GM18498 (cell line): ENCODE data around the gene ZMYND8.

Experiments
- ATAC-seq: cut with Tn5 transposase; IDR thresholded peaks from one replicate; pipeline ENCODE4 v1.9.1; 2021; ENCODE audit warnings: mild to moderate bottlenecking, moderate library complexity; ENCODE audit not compliant: unreplicated experiment

The ZMYND8 gene

GRCh38 chr20:47335251-47336128 lies 21.0 kb downstream of the ZMYND8 start:
- no peak for ATAC-seq

DNA sequence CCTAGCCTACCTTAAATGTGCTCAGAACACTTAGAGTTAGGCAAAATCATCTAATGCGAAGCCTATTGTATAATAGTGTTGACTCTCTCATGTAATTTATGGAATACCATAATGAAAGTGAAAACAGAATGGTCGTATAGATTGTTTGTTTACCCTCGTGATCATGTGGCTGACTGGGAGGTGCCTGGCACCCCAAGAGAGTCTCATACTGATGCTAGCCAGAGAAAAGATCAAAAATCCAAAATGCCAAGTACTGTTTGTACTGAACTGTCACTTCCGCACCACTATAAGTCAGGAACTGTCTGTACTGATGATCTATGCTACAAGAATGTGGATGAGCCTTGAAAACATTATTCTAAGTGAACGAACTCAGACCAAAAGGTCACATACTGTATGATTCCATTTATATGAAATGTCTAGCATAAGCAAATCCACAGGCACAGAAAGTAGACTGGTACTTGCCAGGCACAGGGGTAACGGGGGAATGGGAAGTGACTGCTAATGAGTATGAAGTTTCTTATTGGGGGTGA lies 22.4 kb downstream of the ZMYND8 start:
- no peak for ATAC-seq

DNA sequence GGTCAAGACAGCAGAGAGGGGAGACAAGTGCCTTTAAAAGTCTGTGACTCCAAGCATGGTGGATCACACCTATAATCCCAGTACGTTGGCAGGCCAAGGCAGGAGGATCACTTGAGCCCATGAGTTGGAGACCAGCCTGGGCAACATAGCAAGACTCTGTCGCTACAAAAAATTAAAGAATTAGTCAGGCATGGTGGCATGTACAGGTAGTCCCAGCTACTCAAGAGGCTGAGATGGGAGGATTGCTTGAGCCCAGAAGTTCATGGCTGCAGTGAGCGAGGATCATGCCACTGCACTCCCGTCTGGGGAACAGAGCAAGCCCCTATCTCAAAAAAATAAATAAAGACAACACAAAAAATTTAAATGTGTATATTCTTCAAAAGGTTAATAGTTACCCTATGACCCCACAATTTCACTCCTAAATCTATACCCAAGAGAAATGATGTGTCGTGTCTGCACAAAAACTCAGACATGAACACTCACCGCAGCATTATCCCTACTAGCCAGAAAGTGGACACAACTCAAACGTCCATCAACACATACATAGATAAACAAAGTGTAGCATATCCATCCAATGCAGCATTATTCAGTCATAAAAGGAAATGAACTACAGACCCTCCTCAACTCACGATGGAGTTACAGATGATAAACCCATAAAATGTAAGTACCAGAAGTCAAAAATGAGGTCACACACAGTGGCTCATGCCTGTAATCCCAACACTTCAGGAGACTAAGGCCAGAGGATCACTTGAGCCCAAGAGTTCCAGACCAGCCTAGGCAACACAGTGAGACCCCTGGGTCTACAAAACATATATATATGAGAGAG lies 23.9 kb downstream of the ZMYND8 start:
- no peak for ATAC-seq

- ATAC-seq = no peak
Observed at GRCh38 chr20:47330933-47331708, 25.4 kb downstream of the ZMYND8 start.

- no peak for ATAC-seq
Observed at GRCh38 chr20:47330071-47330470, 26.4 kb downstream of the ZMYND8 start.

- no peak for ATAC-seq
Observed at GRCh38 chr20:47328129-47328528, 28.4 kb downstream of the ZMYND8 start.

DNA sequence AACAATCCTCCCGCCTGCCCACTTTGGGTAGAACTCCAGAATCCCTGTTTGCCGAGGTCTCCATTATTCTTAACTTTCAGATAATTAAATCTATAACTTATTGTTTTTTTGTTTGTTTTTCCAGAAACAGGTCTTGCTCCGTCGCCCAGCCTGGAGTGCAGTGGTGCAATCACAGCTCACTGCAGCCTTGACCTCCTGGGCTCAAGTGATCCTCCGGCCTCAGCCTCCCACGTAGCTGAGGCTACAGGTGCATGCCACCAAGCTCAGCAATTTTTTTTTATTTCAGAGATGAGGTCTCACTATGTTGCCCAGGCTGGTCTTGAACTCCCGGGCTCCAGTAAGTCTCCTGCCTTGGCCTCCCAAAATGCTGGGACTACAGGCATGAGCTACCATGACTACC lies 28.8 kb downstream of the ZMYND8 start:
- no peak for ATAC-seq

DNA sequence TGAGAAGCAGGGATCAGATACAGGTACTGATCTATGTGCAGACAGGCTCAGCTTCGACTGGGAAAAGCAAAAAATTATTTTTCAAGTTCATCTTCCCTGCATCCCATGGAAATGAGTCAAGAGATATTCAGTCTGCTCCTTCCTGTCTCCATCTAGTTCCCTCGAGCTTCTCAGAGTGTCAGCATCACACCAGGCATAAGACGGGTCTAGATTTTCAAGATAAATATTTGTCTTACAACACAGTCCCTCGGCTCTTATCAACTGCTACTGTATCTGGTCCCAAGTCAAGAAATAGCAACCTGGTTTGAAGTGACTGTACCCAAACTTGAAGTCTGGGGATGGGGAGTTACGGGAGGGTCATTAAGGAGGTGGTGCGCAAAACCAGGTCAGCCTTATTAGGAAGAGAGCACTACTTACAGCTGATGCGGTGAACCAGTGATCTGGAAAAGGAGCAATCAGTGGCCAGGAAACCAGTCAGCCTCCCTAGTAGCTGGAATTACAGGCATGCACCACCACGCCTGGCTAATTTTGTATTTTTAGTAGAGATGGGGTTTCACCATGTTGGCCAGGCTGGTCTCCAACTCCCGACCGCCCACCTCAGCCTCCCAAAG lies 29.7 kb downstream of the ZMYND8 start:
- ATAC-seq = no peak

DNA sequence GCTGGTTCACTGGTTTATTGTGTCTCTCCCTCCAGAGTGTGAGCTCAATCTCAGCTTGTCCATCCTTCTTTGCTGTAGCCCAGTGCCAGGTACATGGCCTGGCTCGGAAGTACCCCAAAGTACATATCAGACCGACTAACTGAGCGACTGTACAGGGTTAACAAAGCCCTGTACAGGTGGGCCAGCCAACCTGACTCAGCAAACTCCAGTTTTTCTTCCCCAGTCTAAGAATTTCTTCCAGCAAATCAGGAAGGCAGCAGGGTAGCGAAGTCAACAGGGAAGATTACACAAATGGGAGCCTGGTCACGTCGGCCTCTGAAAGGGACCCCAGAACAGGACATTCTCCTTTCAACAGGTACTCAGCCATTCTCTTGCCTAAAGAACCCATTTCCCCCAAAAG lies 31.3 kb downstream of the ZMYND8 start:
- no peak for ATAC-seq

DNA sequence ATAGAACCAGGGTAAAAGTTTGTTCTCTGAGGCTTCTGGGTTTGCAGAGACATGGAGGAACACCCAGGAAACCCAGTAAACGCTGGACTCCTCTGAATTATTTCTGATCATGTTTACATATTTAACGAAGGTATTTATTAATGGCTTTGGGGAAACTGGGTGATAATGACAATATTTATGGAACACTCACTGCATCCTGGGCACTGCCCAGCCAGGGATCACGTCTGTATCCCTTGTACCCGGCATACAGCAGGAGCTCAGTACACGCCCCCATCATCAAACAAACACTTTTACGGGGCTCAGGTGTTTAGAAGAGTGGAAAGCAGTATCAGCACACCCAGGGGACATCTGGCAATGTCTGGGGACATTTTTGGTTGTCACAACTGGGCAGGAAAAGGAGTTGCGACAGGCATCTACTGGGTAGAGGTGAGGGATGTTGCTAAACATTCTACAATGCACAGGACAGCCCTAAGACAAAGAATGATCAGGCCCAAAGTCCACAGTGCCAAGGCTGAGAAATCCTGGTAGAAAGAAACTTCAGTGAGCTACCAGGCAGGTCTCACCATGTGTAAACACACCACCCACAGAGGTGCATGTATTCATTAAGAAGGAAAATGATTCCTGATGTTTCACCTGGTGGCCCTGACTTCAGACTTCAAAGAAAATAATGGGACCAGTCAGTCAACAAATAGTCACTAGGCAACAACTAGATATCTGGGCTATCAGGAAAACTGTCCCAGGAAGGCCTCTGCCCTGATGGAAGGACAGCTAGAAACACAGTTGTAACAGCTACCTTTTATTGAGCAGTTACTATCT lies 35.3 kb downstream of the ZMYND8 start:
- no peak for ATAC-seq

DNA sequence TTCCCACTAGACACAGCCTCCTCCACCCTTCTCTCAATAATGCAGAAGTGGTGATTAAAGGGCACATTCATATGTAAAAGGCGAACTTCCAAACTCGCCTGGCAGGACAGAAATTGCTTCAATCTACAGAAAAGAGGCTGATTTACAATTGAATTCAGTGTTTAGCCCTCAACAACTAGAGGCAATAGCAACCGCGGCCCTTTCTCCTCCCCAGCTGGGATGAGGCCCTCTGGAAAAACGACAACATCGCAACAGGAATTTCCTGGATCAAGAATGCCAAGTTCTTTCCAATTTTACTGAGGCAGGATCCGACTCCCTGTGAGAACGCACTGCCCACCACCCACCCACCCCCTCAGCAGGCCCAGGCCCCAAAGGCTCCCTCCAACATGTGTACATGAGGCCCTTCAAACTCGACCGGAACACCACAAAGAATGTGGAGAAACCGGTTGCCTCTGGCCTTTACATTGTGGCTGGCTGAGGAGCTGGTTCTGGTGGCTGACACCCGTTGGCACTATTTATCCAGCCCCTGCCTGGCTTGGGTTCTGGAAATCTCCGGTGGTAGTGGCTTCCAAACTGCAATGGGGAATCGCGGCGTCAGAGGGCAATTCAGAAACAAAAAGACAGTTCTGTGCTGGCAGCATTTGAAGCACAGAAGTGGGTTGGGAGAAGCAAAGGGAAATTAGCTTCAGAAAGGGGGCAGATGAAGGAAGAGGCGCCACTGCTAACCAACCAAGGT lies 36.8 kb downstream of the ZMYND8 start:
- ATAC-seq = no peak

DNA sequence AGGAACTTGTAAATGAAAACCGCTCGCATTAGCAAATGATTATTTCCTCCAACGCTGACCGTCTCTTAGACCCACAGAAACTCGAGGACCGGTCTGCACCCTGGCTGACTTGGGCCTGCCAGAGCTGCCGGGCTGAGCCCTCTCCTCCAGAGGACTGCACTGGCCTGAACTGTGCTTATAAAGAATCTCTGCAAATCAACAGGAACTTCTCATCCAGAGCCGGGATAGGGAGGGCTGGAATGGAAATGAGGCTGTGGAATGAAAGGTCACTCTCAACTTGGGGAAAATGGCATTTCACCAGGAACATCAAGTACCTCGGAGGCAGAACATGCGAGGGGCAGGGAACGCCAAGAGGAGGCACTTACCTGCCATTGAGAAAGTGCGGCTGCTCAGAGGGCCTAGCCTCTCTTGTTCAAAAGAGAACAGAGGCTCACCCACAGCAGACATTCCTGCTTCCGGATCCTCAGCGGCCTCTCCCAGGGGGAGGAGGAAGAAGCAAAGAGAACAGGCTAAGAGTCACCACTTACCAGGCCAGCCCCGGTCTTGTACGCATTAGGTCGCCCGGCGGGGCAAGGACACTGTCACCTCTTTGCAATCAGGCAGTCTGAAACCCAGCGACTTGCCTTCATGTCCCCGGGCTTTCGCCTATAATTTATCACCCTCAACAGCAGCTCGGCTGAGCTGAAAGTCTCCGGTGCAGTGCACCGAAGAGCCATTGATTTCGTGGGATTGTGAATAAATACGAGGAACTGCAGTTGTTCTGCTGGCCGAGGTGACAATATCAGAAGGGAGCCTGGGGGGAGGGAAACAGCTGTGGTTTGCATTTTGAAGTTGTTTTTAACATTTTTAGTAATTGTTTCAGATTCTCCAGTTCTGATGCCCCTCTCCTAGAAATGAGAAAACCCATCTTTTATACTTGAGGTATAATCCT lies 37.6 kb downstream of the ZMYND8 start:
- ATAC-seq = no peak

GRCh38 chr20:47318027-47318585 lies 38.4 kb downstream of the ZMYND8 start:
- no peak for ATAC-seq

DNA sequence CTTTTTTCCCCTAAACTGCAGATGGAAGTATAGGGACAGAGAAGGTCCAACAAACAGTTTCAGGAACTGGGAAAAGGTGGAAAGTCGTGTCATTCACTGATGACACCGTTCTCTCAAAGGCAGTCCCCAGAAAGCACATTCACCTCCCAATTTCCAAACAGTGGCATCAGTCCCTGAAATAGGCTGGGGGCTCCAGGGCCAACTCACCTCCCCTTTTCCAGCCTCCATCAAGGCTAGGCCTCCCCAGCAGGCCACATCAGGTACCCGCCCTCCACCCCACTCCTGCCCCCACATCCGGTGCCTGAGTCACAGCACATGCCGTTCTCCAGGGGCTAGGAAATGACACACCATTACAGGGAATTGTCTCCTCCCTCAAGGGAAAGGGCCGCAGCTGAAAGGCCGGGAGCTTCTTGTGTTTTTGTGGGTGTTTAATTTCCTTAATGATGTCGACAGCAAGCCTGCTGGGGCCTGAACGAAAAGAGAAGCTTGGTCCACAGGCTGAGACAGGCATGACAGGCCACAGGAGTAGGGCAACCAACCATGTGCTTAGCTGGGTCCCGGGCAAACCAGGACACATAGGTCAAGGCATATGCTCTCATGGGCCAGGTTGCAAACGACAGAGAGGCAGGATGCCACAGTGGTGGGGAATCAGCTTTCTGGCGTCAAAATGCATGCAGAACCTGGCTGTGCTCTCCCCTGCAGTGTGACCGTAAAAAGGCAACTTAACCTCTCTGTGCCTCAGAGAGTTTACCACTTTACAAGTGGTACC lies 39.2 kb downstream of the ZMYND8 start:
- ATAC-seq = no peak

- no peak for ATAC-seq
Observed at GRCh38 chr20:47316776-47317126, 39.7 kb downstream of the ZMYND8 start.

GRCh38 chr20:47315339-47316056 lies 41.0 kb downstream of the ZMYND8 start:
- no peak for ATAC-seq
